Left ventricle myocardium superior (tissue), 1 donor: ENCODE data around the gene BIRC5. TPM values are rescaled to one million over a fixed set of nuclear protein-coding genes. Genes with fewer than 3 reads are reported as not detected.

ENCODE experiments used
- ATAC-seq: fragments of 200-7000 bp; cut with Tn5 transposase; one replicate; pipeline ENCODE4 v1.9.1; 2020; ENCODE audit warnings: mild to moderate bottlenecking, moderate library complexity
- DNase-seq: peaks from one replicate; pipeline ENCODE4 v3.0.0-alpha.2; 2020
- intact Hi-C: fragments of 100-400 bp; cut with micrococcal nuclease; formaldehyde crosslinking; loops from one replicate; pipeline ENCODE4 v1.11.0; 2022
- total RNA-seq: library from RNA; stranded (reverse); fragmentation: NEBNext Ultra II Directional; extraction: Animal tissue kit (Norgen Biotek cat#: 25700); gene quantifications from one replicate; pipeline ENCODE4 v1.2.1, GENCODE V29; 2021
- donor health status: DM: no; HTN: yes; CAD: no; lungs with severe emphysema.

Gene BIRC5
- total RNA-seq, 1 donor from 2014 or later = 0.69 TPM

GRCh38 chr17:78180508-78180907 is 33.5 kb upstream of the BIRC5 start:
- no peak for ATAC-seq
- DNase-seq = no peak
- intact Hi-C loops = no loop called here

GRCh38 chr17:78182504-78182903 is 31.5 kb upstream of the BIRC5 start:
- ATAC-seq = no peak
- intact Hi-C loops = no loop called here
- no peak for DNase-seq

GRCh38 chr17:78183916-78184315 is 30.1 kb upstream of the BIRC5 start:
- ATAC-seq (no peak), DNase-seq (no peak)
- intact Hi-C loops = no loop called here

- DNase-seq (no peak), ATAC-seq (no peak)
- intact Hi-C loops = no loop called here
Observed at GRCh38 chr17:78184351-78184750, 29.7 kb upstream of the BIRC5 start.

GRCh38 chr17:78184868-78185267 is 29.2 kb upstream of the BIRC5 start:
- intact Hi-C loops = no loop called here
- DNase-seq = no peak
- ATAC-seq = no peak

GRCh38 chr17:78185981-78186691 is 27.9 kb upstream of the BIRC5 start:
- DNase-seq (no peak), ATAC-seq (peak; percentile 46)
- intact Hi-C loops = no loop called here

GRCh38 chr17:78186692-78187595 is 27.1 kb upstream of the BIRC5 start, which contains the start of the genes AFMID and TK1:
Gene AFMID (plus strand): TSS chr17:78187362. CDS start chr17:78187371, 9 bp downstream.
Gene TK1 (minus strand): TSS chr17:78187052. CDS start chr17:78186994, 58 bp downstream.
- ATAC-seq = peak; percentile 96
- intact Hi-C loops = no loop called here

GRCh38 chr17:78196716-78197115 is 17.3 kb upstream of the BIRC5 start:
- no peak for DNase-seq
- ATAC-seq = no peak
- intact Hi-C loops = no loop called here

More at GRCh38 chr17:78186692-78187595, 27.1 kb upstream of the BIRC5 start, which contains the start of the genes AFMID and TK1:
- DNase-seq = peak; percentile 97

GRCh38 chr17:78197147-78197832 is 16.8 kb upstream of the BIRC5 start:
- DNase-seq (peak; percentile 60), ATAC-seq (peak; percentile 64)
- intact Hi-C loops = no loop called here

- intact Hi-C loops = no loop called here
- DNase-seq (no peak), ATAC-seq (no peak)
Observed at GRCh38 chr17:78200451-78200850, 13.6 kb upstream of the BIRC5 start.

GRCh38 chr17:78202666-78203065 is 11.4 kb upstream of the BIRC5 start:
- intact Hi-C loops = no loop called here
- ATAC-seq = peak; percentile 34
- DNase-seq = no peak

GRCh38 chr17:78204387-78205123 is 9.5 kb upstream of the BIRC5 start:
- intact Hi-C loops = no loop called here
- no peak for DNase-seq
- ATAC-seq = no peak

GRCh38 chr17:78205124-78205775 is 8.8 kb upstream of the BIRC5 start:
- no peak for DNase-seq
- intact Hi-C loops = no loop called here
- peak; percentile 12 for ATAC-seq

GRCh38 chr17:78206298-78206697 is 7.8 kb upstream of the BIRC5 start:
- ATAC-seq (no peak), DNase-seq (no peak)
- intact Hi-C loops = no loop called here

GRCh38 chr17:78208486-78208885 is 5.6 kb upstream of the BIRC5 start:
- DNase-seq (no peak), ATAC-seq (no peak)
- intact Hi-C loops = no loop called here

- ATAC-seq = no peak
- DNase-seq = no peak
- intact Hi-C loops = no loop called here
Observed at GRCh38 chr17:78210111-78210510, 3.9 kb upstream of the BIRC5 start.

- ATAC-seq = no peak
- intact Hi-C loops = no loop called here
- DNase-seq = no peak
Observed at GRCh38 chr17:78211032-78211431, 3.0 kb upstream of the BIRC5 start.

- DNase-seq (no peak), ATAC-seq (no peak)
- intact Hi-C loops = no loop called here
Observed at GRCh38 chr17:78214706-78215061, 631 bp downstream of the BIRC5 start.
